K562 (cell line): ENCODE results near the gene RNU6-7. TPM values are rescaled to one million over a fixed set of nuclear protein-coding genes. Genes with fewer than 3 reads are reported as not detected.

Source experiments
- BHLHE40 ChIP-seq: IDR thresholded peaks from 2 replicates; pipeline ENCODE4 v1.6.1; 2011; ENCODE audit warnings: low read length, improper control_type of control experiment
- BRD9 ChIP-seq: fragments of 450-650 bp; IDR thresholded peaks from 2 replicates; pipeline ENCODE4 v1.6.1; 2018; ENCODE audit warnings: low read depth; ENCODE audit not compliant: partially characterized antibody
- C11orf30 ChIP-seq: fragments of 450-650 bp; IDR thresholded peaks from 2 replicates; pipeline ENCODE4 v1.6.1; 2016; ENCODE audit warnings: low read depth, mild to moderate bottlenecking
- CBX2 ChIP-seq: fragments of 200-600 bp; sonication (generic); IDR thresholded peaks from one replicate; pipeline ENCODE4 v1.6.1; 2012; ENCODE audit warnings: mild to moderate bottlenecking, low read length, inconsistent platforms; ENCODE audit not compliant: insufficient read depth, poor library complexity, severe bottlenecking
- CCNT2 ChIP-seq: IDR thresholded peaks from 2 replicates; pipeline ENCODE4 v1.6.1; 2011; ENCODE audit warnings: borderline replicate concordance, low read depth, mild to moderate bottlenecking, moderate library complexity, mixed read lengths, low read length; ENCODE audit not compliant: insufficient read length; ENCODE audit errors: extremely low read depth
- FOSL1 ChIP-seq: fragments of 200-800 bp; sonication (Bioruptor generic); conservative IDR thresholded peaks from 2 replicates; pipeline ENCODE4 v1.6.1; 2016; ENCODE audit warnings: missing genetic modification characterization, missing compliant biosample characterization
- GATAD2A ChIP-seq: fragments of 450-650 bp; IDR thresholded peaks from 2 replicates; pipeline ENCODE4 v1.6.1; 2017
- NFE2 ChIP-seq: IDR thresholded peaks from 2 replicates; pipeline ENCODE4 v1.6.1; 2014; ENCODE audit warnings: antibody characterized with exemption, low read depth
- NFE2L1 ChIP-seq: fragments of 450-650 bp; IDR thresholded peaks from 2 replicates; pipeline ENCODE4 v1.6.1; 2016; ENCODE audit warnings: missing genetic modification characterization, low read depth, mild to moderate bottlenecking, missing compliant biosample characterization, moderate library complexity, borderline replicate concordance
- NFIX ChIP-seq: fragments of 250-450 bp; sonication (Bioruptor Pico); IDR thresholded peaks from 2 replicates; pipeline ENCODE4 v1.4.0; 2020; ENCODE audit warnings: low read depth, mild to moderate bottlenecking, moderate library complexity
- NONO ChIP-seq, 2 experiments: fragments of 200-400 bp in 1 of 2; fragments of 450-650 bp in 1 of 2; formaldehyde crosslinking in 1 of 2; IDR thresholded peaks; 2 replicates each; pipeline ENCODE4 v1.6.1; 2017; ENCODE audit warnings: low read depth in 2 of 2, mild to moderate bottlenecking in 2 of 2, moderate library complexity in 2 of 2, low read length in 1 of 2
- PHF20 ChIP-seq: fragments of 450-650 bp; IDR thresholded peaks from 2 replicates; pipeline ENCODE4 v1.6.1; 2018; ENCODE audit not compliant: partially characterized antibody
- PHF8 ChIP-seq: fragments of 200-600 bp; sonication (generic); IDR thresholded peaks from 2 replicates; pipeline ENCODE4 v1.6.1; 2012; ENCODE audit warnings: mixed run types, mild to moderate bottlenecking, inconsistent platforms, low read length, moderate library complexity, borderline replicate concordance
- POLR2G ChIP-seq: fragments of 200-400 bp; formaldehyde crosslinking; IDR thresholded peaks from 2 replicates; pipeline ENCODE4 v1.6.1; 2017; ENCODE audit warnings: low read depth, mild to moderate bottlenecking, antibody characterized with exemption, low read length, moderate library complexity
- POLR3A ChIP-seq: IDR thresholded peaks from 2 replicates; pipeline ENCODE4 v1.6.1; 2011; ENCODE audit warnings: borderline replicate concordance, mild to moderate bottlenecking, moderate library complexity; ENCODE audit not compliant: insufficient read length, insufficient read depth; ENCODE audit errors: extremely low read depth
- RB1 ChIP-seq: fragments of 450-650 bp; IDR thresholded peaks from 2 replicates; pipeline ENCODE4 v1.6.1; 2017; ENCODE audit warnings: low read depth, mild to moderate bottlenecking
- RBBP5 ChIP-seq: fragments of 200-600 bp; sonication (generic); IDR thresholded peaks from 2 replicates; pipeline ENCODE4 v1.6.1; 2012; ENCODE audit warnings: borderline replicate concordance, mild to moderate bottlenecking, low read length, control low read depth, inconsistent platforms; ENCODE audit not compliant: insufficient read depth, poor library complexity, severe bottlenecking
- RBM25 ChIP-seq: fragments of 200-400 bp; formaldehyde crosslinking; IDR thresholded peaks from 2 replicates; pipeline ENCODE4 v1.6.1; 2018; ENCODE audit warnings: low read length, low read depth, moderate library complexity; ENCODE audit not compliant: severe bottlenecking
- TBP ChIP-seq: optimal IDR thresholded peaks from 2 replicates; pipeline ENCODE3; 2011; ENCODE audit warnings: low read depth, low read length, improper control_type of control experiment
- ZFX ChIP-seq: sonication (generic); formaldehyde crosslinking; IDR thresholded peaks from 2 replicates; pipeline ENCODE4 v1.8.0; 2022; ENCODE audit warnings: mild to moderate bottlenecking, missing genetic modification reagents, moderate library complexity
- ZNF316 ChIP-seq: fragments of 450-650 bp; IDR thresholded peaks from 2 replicates; pipeline ENCODE4 v1.6.1; 2016
- polyA plus RNA-seq, 8 experiments: library from polyadenylated mRNA; depleted of rRNA in 4 of 8; stranded (reverse) in 5 of 8; unstranded in 3 of 8; fragments of >200 nt; fragmentation: Nextera tagmentation in 2 of 8; fragmentation: Illumina TruSeq in 1 of 8; extraction: Ambion mirVana in 2 of 8; extraction: Trizol in 1 of 8; gene quantifications; 2 replicates each; pipeline versions ENCODE4 v1.2.1 to v1.2.3, GENCODE V29; 2011 to 2014; ENCODE audit warnings: inconsistent platforms in 1 of 8, missing spikeins in 1 of 8
- total RNA-seq, 7 experiments: library from RNA; depleted of rRNA in 6 of 7; stranded (reverse); fragments of >200 nt in 6 of 7; fragmentation: Illumina TruSeq in 2 of 7; extraction: Trizol in 2 of 7; gene quantifications; 2 replicates each; pipeline versions ENCODE4 v1.2.1 to v1.2.3, GENCODE V29; 2011 to 2021; ENCODE audit warnings: low replicate concordance in 1 of 7
- TF ChIP-seq, protein P1 (sequence below): fragments of 200-800 bp; sonication (Bioruptor generic); IDR thresholded peaks from 2 replicates; pipeline ENCODE4 v1.6.1; 2017; ENCODE audit warnings: missing genetic modification characterization, missing compliant biosample characterization
- TF ChIP-seq, protein P2 (sequence below): fragments of 450-650 bp; formaldehyde crosslinking; IDR thresholded peaks from 2 replicates; pipeline ENCODE4 v1.4.0; 2020; ENCODE audit warnings: mild to moderate bottlenecking, moderate library complexity

Gene RNU6-7
- total and polyA plus RNA-seq, 9 of the 15 experiments (the other 6 are each of a cell fraction or from before 2014, with no cell fraction given), result not detected

DNA sequence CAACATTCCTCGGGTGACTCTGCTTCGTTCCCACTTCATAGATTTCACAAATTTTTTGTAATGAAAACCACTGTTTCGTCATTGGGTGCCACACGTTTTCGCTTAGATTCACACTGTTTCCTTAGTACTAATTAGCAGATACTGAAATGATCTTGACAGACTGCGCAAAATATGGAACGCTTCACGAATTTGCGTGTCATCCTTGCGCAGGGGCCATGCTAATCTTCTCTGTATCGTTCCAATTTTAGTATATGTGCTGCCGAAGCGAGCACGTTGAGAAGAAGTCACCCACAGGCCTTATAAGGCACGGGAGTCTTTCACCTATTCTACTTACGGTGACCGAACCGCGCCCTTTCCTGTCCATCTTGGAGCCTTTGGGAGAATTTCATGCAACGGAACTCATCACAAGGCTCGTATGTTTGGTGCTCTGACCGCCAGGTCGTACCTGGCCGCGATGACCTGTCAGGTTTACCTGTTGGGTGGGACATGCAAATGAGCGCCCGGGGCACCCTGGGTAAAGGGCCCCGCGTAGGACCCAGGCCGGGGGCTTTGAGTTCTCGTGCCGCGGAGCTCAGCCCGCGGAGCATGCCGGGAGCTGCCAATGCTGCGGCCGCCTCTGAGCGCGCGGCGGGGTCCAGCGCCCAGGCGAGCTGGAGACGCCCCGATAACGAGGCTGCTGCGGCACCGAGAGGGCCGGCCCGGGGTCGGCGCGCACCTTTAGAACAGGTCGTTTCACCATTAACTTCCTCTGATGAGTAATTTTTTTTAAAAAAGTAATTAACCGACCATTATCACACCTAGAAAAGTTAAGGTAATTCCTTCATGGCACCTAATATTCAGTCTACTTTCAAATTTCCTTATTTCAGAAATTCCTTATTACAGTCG is 1.4 kb downstream of the RNU6-7 start, which contains the start of gene RNU6-8 (continued):
- TF ChIP-seq NONO (IDR thresholded peaks at IDR 0.05; ENCODE audit: low read depth in 2 of 2, low read length in 1 of 2) (peak in 1 of 2 experiments; percentile 32; a peak in 1 of 4 replicates), FOSL1 (tag) (0 out of 2 replicates have a peak, but pooled peaks have one; percentile 1), CBX2 (no peak), TBP (peak; percentile 96), RB1 (no peak), BRD9 (peak; percentile 35), GATAD2A (no peak), C11orf30 (peak; percentile 55; the same call in 1 of the 2 replicates), POLR2G (peak; percentile 89), NFE2 (peak; percentile 54), ZNF316 (peak; percentile 24; the same call in 1 of the 2 replicates), PHF8 (peak; percentile 32; the same call in 1 of the 2 replicates), RBBP5 (peak; percentile 56), NFIX (CRISPR knock-in tag) (no peak), PHF20 (peak; percentile 18), POLR3A (peak; percentile 80), ZFX (CRISPR knock-in tag) (peak; percentile 54), BHLHE40 (peak; percentile 53), CCNT2 (peak; percentile 34), RBM25 (no peak), NFE2L1 (tag) (no peak)
- TF ChIP-seq, protein P1, sequence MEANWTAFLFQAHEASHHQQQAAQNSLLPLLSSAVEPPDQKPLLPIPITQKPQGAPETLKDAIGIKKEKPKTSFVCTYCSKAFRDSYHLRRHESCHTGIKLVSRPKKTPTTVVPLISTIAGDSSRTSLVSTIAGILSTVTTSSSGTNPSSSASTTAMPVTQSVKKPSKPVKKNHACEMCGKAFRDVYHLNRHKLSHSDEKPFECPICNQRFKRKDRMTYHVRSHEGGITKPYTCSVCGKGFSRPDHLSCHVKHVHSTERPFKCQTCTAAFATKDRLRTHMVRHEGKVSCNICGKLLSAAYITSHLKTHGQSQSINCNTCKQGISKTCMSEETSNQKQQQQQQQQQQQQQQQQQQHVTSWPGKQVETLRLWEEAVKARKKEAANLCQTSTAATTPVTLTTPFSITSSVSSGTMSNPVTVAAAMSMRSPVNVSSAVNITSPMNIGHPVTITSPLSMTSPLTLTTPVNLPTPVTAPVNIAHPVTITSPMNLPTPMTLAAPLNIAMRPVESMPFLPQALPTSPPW (CRISPR knock-in tag), result peak; percentile 43; the same call in 1 of the 2 replicates
- TF ChIP-seq, protein P2, sequence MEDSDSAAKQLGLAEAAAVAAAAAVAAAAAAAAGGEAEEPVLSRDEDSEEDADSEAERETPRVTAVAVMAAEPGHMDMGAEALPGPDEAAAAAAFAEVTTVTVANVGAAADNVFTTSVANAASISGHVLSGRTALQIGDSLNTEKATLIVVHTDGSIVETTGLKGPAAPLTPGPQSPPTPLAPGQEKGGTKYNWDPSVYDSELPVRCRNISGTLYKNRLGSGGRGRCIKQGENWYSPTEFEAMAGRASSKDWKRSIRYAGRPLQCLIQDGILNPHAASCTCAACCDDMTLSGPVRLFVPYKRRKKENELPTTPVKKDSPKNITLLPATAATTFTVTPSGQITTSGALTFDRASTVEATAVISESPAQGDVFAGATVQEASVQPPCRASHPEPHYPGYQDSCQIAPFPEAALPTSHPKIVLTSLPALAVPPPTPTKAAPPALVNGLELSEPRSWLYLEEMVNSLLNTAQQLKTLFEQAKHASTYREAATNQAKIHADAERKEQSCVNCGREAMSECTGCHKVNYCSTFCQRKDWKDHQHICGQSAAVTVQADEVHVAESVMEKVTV (CRISPR knock-in tag), result no peak
